Measurements from ENCODE around the gene CCSER1.

CCSER1 gene

DNA sequence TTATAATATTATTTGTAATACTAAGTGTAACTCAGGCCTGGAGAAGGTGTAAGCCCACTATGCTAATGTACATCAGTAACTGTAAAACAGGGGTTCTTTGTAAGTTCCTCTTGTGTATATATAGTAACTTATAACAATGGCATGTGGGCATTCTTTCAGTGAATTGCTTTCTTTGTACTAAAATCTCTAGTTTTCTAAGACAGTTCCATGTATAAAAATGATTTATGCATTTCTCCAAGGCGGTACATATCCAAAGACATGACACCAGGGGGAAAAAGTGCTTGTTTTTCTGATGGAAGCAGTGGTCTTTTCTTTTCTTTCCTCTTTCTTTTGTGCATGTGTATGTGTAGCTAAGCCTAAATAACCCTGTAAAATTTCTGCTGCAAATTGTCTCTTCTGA lies 1474.2 kb downstream of the CCSER1 start:
- Histone ChIP-seq H2AK5ac (ENCODE audit: low read depth, low read length) (no peak overlapping the region), H3K18ac (ENCODE audit: low read length) (no peak overlapping the region), H2BK5ac (ENCODE audit: low read length) (no peak overlapping the region), H3K4me2 (ENCODE audit: insufficient read depth, low read length, poor library complexity, severe bottlenecking) (no peak overlapping the region), H3K4me3 (ENCODE audit: low read length in 2 of 2) (no peak overlapping the region), H3K4ac (ENCODE audit: low read length) (no peak overlapping the region), H3K23ac (ENCODE audit: low read depth, low read length, poor library complexity) (no peak overlapping the region), H3K27ac (replicated peaks; ENCODE audit: low read length) (no peak overlapping the region), H3K27me3 (ENCODE audit: control insufficient read depth in 3 of 3, insufficient read depth in 3 of 3, low read depth in 1 of 3, low read length in 3 of 3) (no peaks in the 10 kb centered on the region), H3K79me1 (ENCODE audit: low read depth, low read length) (no peaks in the 10 kb centered on the region), H3K36me3 (replicated peaks in 1 of 2; ENCODE audit: control insufficient read depth in 2 of 2, insufficient read depth in 2 of 2, low read length in 2 of 2) (no peaks in the 10 kb centered on the region), H2BK12ac (ENCODE audit: low read length) (no peak overlapping the region), H4K8ac (ENCODE audit: low read depth, low read length) (no peak overlapping the region), H3K14ac (ENCODE audit: low read length) (no peak overlapping the region), H3K4me1 (ENCODE audit: control insufficient read depth in 2 of 2, insufficient read depth in 1 of 2, low read depth in 1 of 2, low read length in 2 of 2) (no peaks in the 10 kb centered on the region), H3K9me3 (replicated peaks in 1 of 2; ENCODE audit: control insufficient read depth in 2 of 2, insufficient read depth in 1 of 2, low read depth in 1 of 2, low read length in 2 of 2) (no peaks in the 10 kb centered on the region), H2BK120ac (ENCODE audit: low read depth, low read length) (no peak overlapping the region), H3K9ac (ENCODE audit: low read depth, low read length, poor library complexity) (no peak overlapping the region), H2BK15ac (ENCODE audit: low read length) (no peak overlapping the region), H4K91ac (ENCODE audit: low read depth, low read length, poor library complexity) (no peak overlapping the region), H2AFZ (ENCODE audit: low read length) (peak overlapping the region; percentile 60)
- no peak for DNase-seq (ENCODE audit: low spot score)
- no CpG with 5 or more reads among the region's 1 CpG for WGBS, 2 donors (ENCODE audit: extremely low coverage in 2 of 2, insufficient read length in 2 of 2, insufficient replicate concordance in 1 of 2)

DNA sequence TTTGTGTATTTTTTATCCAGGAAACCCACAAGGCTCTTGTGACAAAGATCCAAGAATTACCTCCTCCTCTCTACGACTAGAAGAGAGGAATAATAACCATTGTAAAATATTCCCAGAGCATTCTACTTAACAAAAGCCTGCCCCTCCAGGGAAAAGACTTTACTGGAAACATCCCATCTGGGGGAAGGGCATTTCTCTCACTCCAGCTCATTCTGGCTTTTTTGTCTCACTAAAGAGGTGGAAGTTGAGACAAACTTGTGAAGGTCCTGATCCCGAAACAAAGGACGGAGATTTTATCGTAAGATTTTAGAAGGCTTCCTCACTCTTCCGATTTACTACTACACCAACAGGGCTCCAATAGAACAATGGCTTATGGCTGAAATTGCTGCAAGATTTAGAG lies 1484.6 kb downstream of the CCSER1 start:
- Histone ChIP-seq H3K18ac (ENCODE audit: low read length) (no peak overlapping the region), H2BK5ac (ENCODE audit: low read length) (no peak overlapping the region), H3K9ac (ENCODE audit: low read depth, low read length, poor library complexity) (no peak overlapping the region), H3K4ac (ENCODE audit: low read length) (no peak overlapping the region), H3K23ac (ENCODE audit: low read depth, low read length, poor library complexity) (no peak overlapping the region), H2BK12ac (ENCODE audit: low read length) (no peak overlapping the region), H2AK5ac (ENCODE audit: low read depth, low read length) (no peak overlapping the region), H3K79me1 (ENCODE audit: low read depth, low read length) (no peaks in the 10 kb centered on the region), H3K36me3 (replicated peaks in 1 of 2; ENCODE audit: control insufficient read depth in 2 of 2, insufficient read depth in 2 of 2, low read length in 2 of 2) (no peaks in the 10 kb centered on the region), H2AFZ (ENCODE audit: low read length) (peak overlapping the region; percentile 75), H4K91ac (ENCODE audit: low read depth, low read length, poor library complexity) (no peak overlapping the region), H3K14ac (ENCODE audit: low read length) (no peak overlapping the region), H2BK120ac (ENCODE audit: low read depth, low read length) (no peak overlapping the region), H3K27ac (replicated peaks; ENCODE audit: low read length) (no peak overlapping the region), H3K9me3 (replicated peaks in 1 of 2; ENCODE audit: control insufficient read depth in 2 of 2, insufficient read depth in 1 of 2, low read depth in 1 of 2, low read length in 2 of 2) (peaks cover 0 to 3% of the 10 kb centered on the region in 2 donors), H3K4me3 (ENCODE audit: low read length in 2 of 2) (no peak overlapping the region), H3K27me3 (ENCODE audit: control insufficient read depth in 3 of 3, insufficient read depth in 3 of 3, low read depth in 1 of 3, low read length in 3 of 3) (no peaks in the 10 kb centered on the region), H4K8ac (ENCODE audit: low read depth, low read length) (no peak overlapping the region), H2BK15ac (ENCODE audit: low read length) (no peak overlapping the region), H3K4me2 (ENCODE audit: insufficient read depth, low read length, poor library complexity, severe bottlenecking) (no peak overlapping the region), H3K4me1 (ENCODE audit: control insufficient read depth in 2 of 2, insufficient read depth in 1 of 2, low read depth in 1 of 2, low read length in 2 of 2) (no peaks in the 10 kb centered on the region)
- no peak for DNase-seq (ENCODE audit: low spot score)
- no CpG with 5 or more reads among the region's 5 CpGs for WGBS, 2 donors (ENCODE audit: extremely low coverage in 2 of 2, insufficient read length in 2 of 2, insufficient replicate concordance in 1 of 2)

DNA sequence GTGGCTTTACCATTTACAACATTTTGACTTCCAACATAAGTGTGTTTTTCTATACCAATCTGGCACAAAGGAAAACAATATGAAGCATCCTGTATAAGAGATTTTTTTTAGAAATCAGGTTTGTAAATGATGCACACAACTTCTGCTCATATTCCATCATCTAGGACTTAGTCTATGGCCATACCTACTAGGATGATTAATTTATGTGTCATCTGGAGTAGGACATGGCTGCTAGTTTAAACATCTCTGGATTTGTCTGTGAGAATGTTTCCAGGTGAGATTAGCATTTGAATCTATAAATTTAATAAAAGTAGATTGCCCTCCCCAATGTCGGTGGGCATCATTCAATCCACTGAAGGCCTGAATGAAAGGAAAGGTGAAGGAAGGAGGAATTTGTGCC lies 1493.8 kb downstream of the CCSER1 start:
- no peaks in the 10 kb centered on the region for H3K36me3 ChIP-seq (replicated peaks in 1 of 2; ENCODE audit: control insufficient read depth in 2 of 2, insufficient read depth in 2 of 2, low read length in 2 of 2)
- H2AK5ac ChIP-seq (ENCODE audit: low read depth, low read length): no peak overlapping the region
- H2AFZ ChIP-seq (ENCODE audit: low read length): no peak overlapping the region
- no peak overlapping the region for H2BK12ac ChIP-seq (ENCODE audit: low read length)
- no peak overlapping the region for H3K23ac ChIP-seq (ENCODE audit: low read depth, low read length, poor library complexity)
- no peak overlapping the region for H3K4me3 ChIP-seq (ENCODE audit: low read length in 2 of 2)
- H3K27me3 ChIP-seq (ENCODE audit: control insufficient read depth in 3 of 3, insufficient read depth in 3 of 3, low read depth in 1 of 3, low read length in 3 of 3): no peaks in the 10 kb centered on the region
- no peak overlapping the region for H2BK5ac ChIP-seq (ENCODE audit: low read length)
- H3K9ac ChIP-seq (ENCODE audit: low read depth, low read length, poor library complexity): no peak overlapping the region
- no peaks in the 10 kb centered on the region for H3K9me3 ChIP-seq (replicated peaks in 1 of 2; ENCODE audit: control insufficient read depth in 2 of 2, insufficient read depth in 1 of 2, low read depth in 1 of 2, low read length in 2 of 2)
- no peak overlapping the region for H2BK15ac ChIP-seq (ENCODE audit: low read length)
- no peak overlapping the region for H4K8ac ChIP-seq (ENCODE audit: low read depth, low read length)
- H3K4ac ChIP-seq (ENCODE audit: low read length): no peak overlapping the region
- H3K79me1 ChIP-seq (ENCODE audit: low read depth, low read length): no peaks in the 10 kb centered on the region
- H3K18ac ChIP-seq (ENCODE audit: low read length): no peak overlapping the region
- H3K4me1 ChIP-seq (ENCODE audit: control insufficient read depth in 2 of 2, insufficient read depth in 1 of 2, low read depth in 1 of 2, low read length in 2 of 2): no peaks in the 10 kb centered on the region
- H3K27ac ChIP-seq (replicated peaks; ENCODE audit: low read length): no peak overlapping the region
- H4K91ac ChIP-seq (ENCODE audit: low read depth, low read length, poor library complexity): no peak overlapping the region
- WGBS, 2 donors (ENCODE audit: extremely low coverage in 2 of 2, insufficient read length in 2 of 2, insufficient replicate concordance in 1 of 2): no CpG with 5 or more reads among the region's 1 CpG
- no peak overlapping the region for H3K14ac ChIP-seq (ENCODE audit: low read length)
- no peak for DNase-seq (ENCODE audit: low spot score)
- H2BK120ac ChIP-seq (ENCODE audit: low read depth, low read length): no peak overlapping the region
- H3K4me2 ChIP-seq (ENCODE audit: insufficient read depth, low read length, poor library complexity, severe bottlenecking): no peak overlapping the region

DNA sequence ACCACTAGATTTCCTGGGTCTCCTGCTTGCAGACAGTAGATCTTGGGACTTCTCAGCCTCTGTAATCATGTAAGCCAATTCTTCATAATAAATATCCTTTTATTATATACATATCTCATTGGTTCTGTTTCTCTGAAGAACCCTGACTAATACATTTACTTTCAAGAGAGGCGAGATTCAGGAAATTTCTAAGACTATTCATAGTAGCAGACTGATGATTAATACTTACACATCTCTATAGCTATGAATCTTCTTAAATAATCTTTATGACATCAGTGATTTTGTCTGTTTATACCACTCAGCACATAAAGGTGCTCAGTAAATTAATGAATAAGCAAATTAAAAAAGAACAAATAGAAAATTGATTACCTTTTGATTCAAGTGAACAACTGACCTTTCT lies 1494.3 kb downstream of the CCSER1 start:
- Histone ChIP-seq H3K18ac (ENCODE audit: low read length) (no peak overlapping the region), H3K4ac (ENCODE audit: low read length) (no peak overlapping the region), H2BK15ac (ENCODE audit: low read length) (no peak overlapping the region), H4K91ac (ENCODE audit: low read depth, low read length, poor library complexity) (no peak overlapping the region), H2AK5ac (ENCODE audit: low read depth, low read length) (no peak overlapping the region), H3K36me3 (replicated peaks in 1 of 2; ENCODE audit: control insufficient read depth in 2 of 2, insufficient read depth in 2 of 2, low read length in 2 of 2) (no peaks in the 10 kb centered on the region), H3K14ac (ENCODE audit: low read length) (no peak overlapping the region), H2AFZ (ENCODE audit: low read length) (no peak overlapping the region), H3K27ac (replicated peaks; ENCODE audit: low read length) (no peak overlapping the region), H4K8ac (ENCODE audit: low read depth, low read length) (no peak overlapping the region), H3K4me3 (ENCODE audit: low read length in 2 of 2) (no peak overlapping the region), H2BK120ac (ENCODE audit: low read depth, low read length) (no peak overlapping the region), H3K23ac (ENCODE audit: low read depth, low read length, poor library complexity) (no peak overlapping the region), H3K79me1 (ENCODE audit: low read depth, low read length) (no peaks in the 10 kb centered on the region), H3K4me2 (ENCODE audit: insufficient read depth, low read length, poor library complexity, severe bottlenecking) (no peak overlapping the region), H2BK12ac (ENCODE audit: low read length) (no peak overlapping the region), H3K27me3 (ENCODE audit: control insufficient read depth in 3 of 3, insufficient read depth in 3 of 3, low read depth in 1 of 3, low read length in 3 of 3) (no peaks in the 10 kb centered on the region), H3K9me3 (replicated peaks in 1 of 2; ENCODE audit: control insufficient read depth in 2 of 2, insufficient read depth in 1 of 2, low read depth in 1 of 2, low read length in 2 of 2) (no peaks in the 10 kb centered on the region), H2BK5ac (ENCODE audit: low read length) (no peak overlapping the region), H3K4me1 (ENCODE audit: control insufficient read depth in 2 of 2, insufficient read depth in 1 of 2, low read depth in 1 of 2, low read length in 2 of 2) (no peaks in the 10 kb centered on the region), H3K9ac (ENCODE audit: low read depth, low read length, poor library complexity) (no peak overlapping the region)
- WGBS, 2 donors (ENCODE audit: extremely low coverage in 2 of 2, insufficient read length in 2 of 2, insufficient replicate concordance in 1 of 2): no CpG with 5 or more reads among the region's 1 CpG
- no peak for DNase-seq (ENCODE audit: low spot score)
